Measurements from ENCODE around the gene VPS54.

VPS54 gene

GRCh38 chr2:64025741-64026140 lies 6.5 kb upstream of the VPS54 start:
- DNase-seq (ENCODE audit: insufficient read length, low spot score) (no peak), FAIRE-seq (peak; percentile 47)
- TF ChIP-seq SPI1 (IDR thresholded peaks at IDR 0.05; ENCODE audit: low read depth, low read length), result no peak
- TF ChIP-seq POLR2A (IDR thresholded peaks at IDR 0.05; ENCODE audit: low read depth, low read length), result no peak
- TF ChIP-seq POLR2AphosphoS5 (IDR thresholded peaks at IDR 0.05; ENCODE audit: low read depth, low read length), result no peak
- no peak for TF ChIP-seq TAF1 (IDR thresholded peaks at IDR 0.05; ENCODE audit: low read depth, low read length)
- TF ChIP-seq PAX5 (IDR thresholded peaks at IDR 0.05; ENCODE audit: insufficient read depth, low read length, severe bottlenecking), result no peak
- no peak for TF ChIP-seq POU2F2 (IDR thresholded peaks at IDR 0.05; ENCODE audit: low read depth, low read length)

- TF ChIP-seq TAF1 (IDR thresholded peaks at IDR 0.05; ENCODE audit: low read depth, low read length), result no peak
- no peak for TF ChIP-seq PAX5 (IDR thresholded peaks at IDR 0.05; ENCODE audit: insufficient read depth, low read length, severe bottlenecking)
- TF ChIP-seq POLR2A (IDR thresholded peaks at IDR 0.05; ENCODE audit: low read depth, low read length), result no peak
- DNase-seq (ENCODE audit: insufficient read length, low spot score), result no peak
- FAIRE-seq, result no peak
Observed at GRCh38 chr2:64024259-64024949, 5.2 kb upstream of the VPS54 start.

GRCh38 chr2:64023485-64024258 lies 4.4 kb upstream of the VPS54 start:
- DNase-seq (ENCODE audit: insufficient read length, low spot score), result no peak
- FAIRE-seq, result no peak
- TF ChIP-seq SPI1 (IDR thresholded peaks at IDR 0.05; ENCODE audit: low read depth, low read length), result 0 out of 2 replicates have a peak, but pooled peaks have one; percentile 12
- TF ChIP-seq POU2F2 (IDR thresholded peaks at IDR 0.05; ENCODE audit: low read depth, low read length), result no peak
- TF ChIP-seq POLR2AphosphoS5 (IDR thresholded peaks at IDR 0.05; ENCODE audit: low read depth, low read length), result no peak
- TF ChIP-seq PAX5 (IDR thresholded peaks at IDR 0.05; ENCODE audit: insufficient read depth, low read length, severe bottlenecking), result no peak
- TF ChIP-seq POLR2A (IDR thresholded peaks at IDR 0.05; ENCODE audit: low read depth, low read length), result no peak

DNA sequence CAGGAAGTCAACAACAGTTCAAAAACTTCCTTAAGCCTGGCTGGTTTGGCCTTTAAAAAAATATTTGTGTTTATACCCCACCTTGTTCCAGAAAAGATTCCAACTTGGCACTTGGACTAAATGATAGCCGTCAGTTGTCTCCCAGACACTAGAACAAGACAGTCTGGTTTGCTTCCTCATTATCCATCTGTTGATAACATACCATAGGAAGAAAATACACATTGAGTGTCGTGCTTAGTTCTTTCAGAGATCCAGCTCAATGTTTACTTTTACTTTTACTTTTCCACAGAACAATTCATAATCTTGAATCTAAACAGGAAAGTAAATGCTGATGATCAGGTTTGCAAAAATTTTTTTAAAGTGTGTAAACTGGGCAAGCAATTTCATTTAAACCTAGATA lies 2.4 kb upstream of the VPS54 start:
- TF ChIP-seq TAF1 (IDR thresholded peaks at IDR 0.05; ENCODE audit: low read depth, low read length) (no peak), POLR2AphosphoS5 (IDR thresholded peaks at IDR 0.05; ENCODE audit: low read depth, low read length) (no peak), POLR2A (IDR thresholded peaks at IDR 0.05; ENCODE audit: low read depth, low read length) (no peak), POU2F2 (IDR thresholded peaks at IDR 0.05; ENCODE audit: low read depth, low read length) (no peak), PAX5 (IDR thresholded peaks at IDR 0.05; ENCODE audit: insufficient read depth, low read length, severe bottlenecking) (no peak), SPI1 (IDR thresholded peaks at IDR 0.05; ENCODE audit: low read depth, low read length) (no peak)
- DNase-seq (ENCODE audit: insufficient read length, low spot score), result no peak
- no peak for FAIRE-seq

DNA sequence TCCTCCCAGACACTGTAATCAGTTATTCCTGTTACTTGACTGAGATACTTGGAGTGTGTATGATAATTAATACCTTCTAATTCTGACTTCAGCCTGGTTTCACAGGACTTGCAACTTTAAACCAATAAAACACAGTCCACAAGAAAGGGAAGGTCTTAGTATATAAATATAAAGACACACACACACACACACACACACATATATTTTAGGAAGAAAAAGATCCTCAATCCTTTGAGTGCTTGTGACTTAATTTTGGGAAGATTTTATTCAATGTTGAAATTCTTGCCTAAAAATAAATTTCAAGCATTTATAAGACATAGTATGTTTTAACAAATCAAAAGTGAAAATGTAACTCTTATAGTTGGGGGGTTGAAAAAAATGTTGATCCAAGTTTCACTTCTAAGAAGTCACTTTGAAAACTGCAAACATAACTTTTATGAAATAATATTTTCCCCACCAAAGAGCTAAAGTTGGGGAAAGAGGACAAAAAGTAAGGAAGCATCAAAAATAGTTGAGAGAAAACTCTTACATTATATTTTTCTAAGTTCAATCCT lies 824 bp upstream of the VPS54 start:
- TF ChIP-seq PAX5 (IDR thresholded peaks at IDR 0.05; ENCODE audit: insufficient read depth, low read length, severe bottlenecking) (no peak), POU2F2 (IDR thresholded peaks at IDR 0.05; ENCODE audit: low read depth, low read length) (no peak), POLR2A (IDR thresholded peaks at IDR 0.05; ENCODE audit: low read depth, low read length) (no peak), SPI1 (IDR thresholded peaks at IDR 0.05; ENCODE audit: low read depth, low read length) (no peak), TAF1 (IDR thresholded peaks at IDR 0.05; ENCODE audit: low read depth, low read length) (no peak), POLR2AphosphoS5 (IDR thresholded peaks at IDR 0.05; ENCODE audit: low read depth, low read length) (no peak)
- DNase-seq (ENCODE audit: insufficient read length, low spot score), result no peak
- peak; percentile 45 for FAIRE-seq

DNA sequence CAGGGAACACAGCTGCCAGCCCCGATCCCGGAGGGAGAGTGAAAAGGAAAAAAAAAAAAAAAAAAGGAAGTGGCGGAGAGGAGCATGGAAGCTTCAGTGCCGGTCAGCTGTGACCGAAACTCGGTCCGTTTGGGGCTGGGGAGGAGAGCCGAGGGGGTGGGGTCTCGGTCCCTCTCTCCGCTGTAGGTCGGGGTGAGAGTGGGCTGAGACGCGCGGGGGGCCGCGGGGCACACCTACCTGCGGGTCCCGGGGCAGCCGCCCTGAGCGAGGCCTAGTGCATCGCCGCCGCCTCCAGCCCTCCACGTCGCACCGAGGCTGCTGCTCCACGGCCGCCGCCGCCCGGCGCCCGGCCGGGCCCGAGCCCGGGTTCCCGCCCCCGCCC lies 536 bp downstream of the VPS54 start:
- TF ChIP-seq POU2F2 (IDR thresholded peaks at IDR 0.05; ENCODE audit: low read depth, low read length) (no peak), SPI1 (IDR thresholded peaks at IDR 0.05; ENCODE audit: low read depth, low read length) (peak; percentile 83)
- FAIRE-seq (no peak), DNase-seq (ENCODE audit: insufficient read length, low spot score) (no peak)

- TF ChIP-seq PAX5 (IDR thresholded peaks at IDR 0.05; ENCODE audit: insufficient read depth, low read length, severe bottlenecking), result no peak
- no peak for TF ChIP-seq POLR2AphosphoS5 (IDR thresholded peaks at IDR 0.05; ENCODE audit: low read depth, low read length)
- TF ChIP-seq TAF1 (IDR thresholded peaks at IDR 0.05; ENCODE audit: low read depth, low read length), result no peak; the same call in 1 of the 2 replicates
- TF ChIP-seq SPI1 (IDR thresholded peaks at IDR 0.05; ENCODE audit: low read depth, low read length), result no peak
- TF ChIP-seq POU2F2 (IDR thresholded peaks at IDR 0.05; ENCODE audit: low read depth, low read length), result no peak
- no peak for TF ChIP-seq POLR2A (IDR thresholded peaks at IDR 0.05; ENCODE audit: low read depth, low read length)
- FAIRE-seq, result peak; percentile 9
- DNase-seq (ENCODE audit: insufficient read length, low spot score), result no peak
Observed at GRCh38 chr2:64017811-64018700, 1.2 kb downstream of the VPS54 start.

- FAIRE-seq (no peak), DNase-seq (ENCODE audit: insufficient read length, low spot score) (no peak)
- TF ChIP-seq POU2F2 (IDR thresholded peaks at IDR 0.05; ENCODE audit: low read depth, low read length) (no peak), PAX5 (IDR thresholded peaks at IDR 0.05; ENCODE audit: insufficient read depth, low read length, severe bottlenecking) (no peak), TAF1 (IDR thresholded peaks at IDR 0.05; ENCODE audit: low read depth, low read length) (no peak)
Observed at GRCh38 chr2:64015898-64016297, 3.3 kb downstream of the VPS54 start.

DNA sequence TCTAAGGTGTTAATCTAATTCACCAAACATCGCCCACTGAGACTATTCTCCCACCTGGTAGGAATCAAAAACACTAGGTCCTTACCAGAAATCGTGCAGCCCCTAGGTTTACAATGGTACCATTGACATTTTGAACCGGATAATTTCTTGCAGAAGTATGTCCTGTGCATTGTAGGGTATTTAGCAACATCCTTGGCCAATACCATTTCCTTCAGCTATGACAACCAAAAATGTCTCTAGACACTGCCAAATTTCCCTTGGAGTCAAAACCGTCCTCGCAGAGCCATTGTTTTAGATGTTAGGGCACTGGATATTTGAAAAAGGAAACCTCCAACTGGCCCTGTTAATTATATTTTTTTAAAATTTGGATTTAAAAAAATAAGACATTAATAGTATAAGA lies 3.8 kb downstream of the VPS54 start:
- TF ChIP-seq TAF1 (IDR thresholded peaks at IDR 0.05; ENCODE audit: low read depth, low read length), result no peak
- no peak for TF ChIP-seq POU2F2 (IDR thresholded peaks at IDR 0.05; ENCODE audit: low read depth, low read length)
- TF ChIP-seq POLR2AphosphoS5 (IDR thresholded peaks at IDR 0.05; ENCODE audit: low read depth, low read length), result no peak
- no peak for TF ChIP-seq POLR2A (IDR thresholded peaks at IDR 0.05; ENCODE audit: low read depth, low read length)
- no peak for TF ChIP-seq PAX5 (IDR thresholded peaks at IDR 0.05; ENCODE audit: insufficient read depth, low read length, severe bottlenecking)
- TF ChIP-seq SPI1 (IDR thresholded peaks at IDR 0.05; ENCODE audit: low read depth, low read length), result no peak
- FAIRE-seq, result no peak
- DNase-seq (ENCODE audit: insufficient read length, low spot score), result no peak
